ENCODE data around the gene PPFIA2.

DNA sequence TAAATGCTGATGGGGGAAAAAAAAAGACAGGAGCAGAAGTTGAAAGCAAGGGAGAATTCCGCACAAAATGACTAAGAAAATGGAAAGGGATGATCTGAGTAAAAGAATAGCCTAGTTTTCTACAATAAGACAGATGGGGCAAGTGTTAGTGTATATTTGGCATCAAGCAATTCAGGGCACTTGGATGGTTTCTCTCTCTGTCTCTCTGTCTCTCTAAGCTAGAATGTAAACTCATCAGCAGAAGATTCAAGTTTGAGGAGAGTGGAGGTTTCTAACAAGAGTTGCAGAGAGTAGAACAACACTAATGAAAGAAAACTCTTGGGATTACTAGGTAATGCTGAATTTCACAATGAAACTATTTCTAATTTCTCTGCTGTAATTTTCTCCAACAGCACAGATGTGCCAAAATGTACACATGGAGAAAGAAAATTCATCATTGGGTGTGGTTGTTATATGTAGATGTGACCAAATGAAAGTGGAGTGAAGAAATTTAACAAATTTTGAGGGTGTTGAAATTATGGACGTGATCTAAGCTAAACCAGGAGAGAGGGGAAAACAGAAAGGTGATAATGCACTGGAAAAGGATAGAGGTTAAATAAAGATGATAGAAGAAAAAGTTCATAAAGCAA is 444.1 kb downstream of the PPFIA2 start:
- TF ChIP-seq, protein P1, sequence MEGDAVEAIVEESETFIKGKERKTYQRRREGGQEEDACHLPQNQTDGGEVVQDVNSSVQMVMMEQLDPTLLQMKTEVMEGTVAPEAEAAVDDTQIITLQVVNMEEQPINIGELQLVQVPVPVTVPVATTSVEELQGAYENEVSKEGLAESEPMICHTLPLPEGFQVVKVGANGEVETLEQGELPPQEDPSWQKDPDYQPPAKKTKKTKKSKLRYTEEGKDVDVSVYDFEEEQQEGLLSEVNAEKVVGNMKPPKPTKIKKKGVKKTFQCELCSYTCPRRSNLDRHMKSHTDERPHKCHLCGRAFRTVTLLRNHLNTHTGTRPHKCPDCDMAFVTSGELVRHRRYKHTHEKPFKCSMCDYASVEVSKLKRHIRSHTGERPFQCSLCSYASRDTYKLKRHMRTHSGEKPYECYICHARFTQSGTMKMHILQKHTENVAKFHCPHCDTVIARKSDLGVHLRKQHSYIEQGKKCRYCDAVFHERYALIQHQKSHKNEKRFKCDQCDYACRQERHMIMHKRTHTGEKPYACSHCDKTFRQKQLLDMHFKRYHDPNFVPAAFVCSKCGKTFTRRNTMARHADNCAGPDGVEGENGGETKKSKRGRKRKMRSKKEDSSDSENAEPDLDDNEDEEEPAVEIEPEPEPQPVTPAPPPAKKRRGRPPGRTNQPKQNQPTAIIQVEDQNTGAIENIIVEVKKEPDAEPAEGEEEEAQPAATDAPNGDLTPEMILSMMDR (IDR thresholded peaks at IDR 0.05), result no peak
- no peak for TF ChIP-seq POLR2A (IDR thresholded peaks at IDR 0.05)
